Measurements from ENCODE around the gene NSRP1.

The NSRP1 gene

GRCh38 chr17:30221346-30221745, 104.7 kb downstream of the NSRP1 start:
- TF ChIP-seq CTCF (IDR thresholded peaks at IDR 0.05), result no peak
- no peak for TF ChIP-seq ZFX (IDR thresholded peaks at IDR 0.05; ENCODE audit: borderline replicate concordance)
- no peak overlapping the region for H3K27ac ChIP-seq

- TF ChIP-seq ZFX (IDR thresholded peaks at IDR 0.05; ENCODE audit: borderline replicate concordance), result no peak
- TF ChIP-seq CTCF (IDR thresholded peaks at IDR 0.05), result no peak
- no peak overlapping the region for H3K27ac ChIP-seq
These were observed 105.6 kb downstream of the NSRP1 start for GRCh38 chr17:30222251-30222650.

GRCh38 chr17:30222721-30223175, 106.1 kb downstream of the NSRP1 start:
- no peak for TF ChIP-seq CTCF (IDR thresholded peaks at IDR 0.05)
- TF ChIP-seq ZFX (IDR thresholded peaks at IDR 0.05; ENCODE audit: borderline replicate concordance), result no peak
- 0 out of 2 replicates have a peak overlapping the region, but pooled peaks have one; percentile 10 for H3K27ac ChIP-seq

- TF ChIP-seq CTCF (IDR thresholded peaks at IDR 0.05) (no peak), ZFX (IDR thresholded peaks at IDR 0.05; ENCODE audit: borderline replicate concordance) (no peak)
These were observed 107.9 kb downstream of the NSRP1 start for GRCh38 chr17:30224419-30224960.

GRCh38 chr17:30225112-30225511, 108.5 kb downstream of the NSRP1 start:
- no peak for TF ChIP-seq CTCF (IDR thresholded peaks at IDR 0.05)
- TF ChIP-seq ZFX (IDR thresholded peaks at IDR 0.05; ENCODE audit: borderline replicate concordance), result no peak
- no peak overlapping the region for H3K27ac ChIP-seq

More at GRCh38 chr17:30224419-30224960, 107.9 kb downstream of the NSRP1 start:
- H3K27ac ChIP-seq, result no peak overlapping the region

GRCh38 chr17:30225919-30226553, 109.4 kb downstream of the NSRP1 start:
- no peak overlapping the region for H3K27ac ChIP-seq
- no peak for TF ChIP-seq ZFX (IDR thresholded peaks at IDR 0.05; ENCODE audit: borderline replicate concordance)
- TF ChIP-seq CTCF (IDR thresholded peaks at IDR 0.05), result no peak

- TF ChIP-seq CTCF (IDR thresholded peaks at IDR 0.05) (no peak), ZFX (IDR thresholded peaks at IDR 0.05; ENCODE audit: borderline replicate concordance) (no peak)
- no peak overlapping the region for H3K27ac ChIP-seq
These were observed 110.3 kb downstream of the NSRP1 start for GRCh38 chr17:30226878-30227277.

Data from 22Rv1 (cell line).